ENCODE results near the gene FLVCR1. TPM values are rescaled to one million over a fixed set of nuclear protein-coding genes. Genes with fewer than 3 reads are reported as not detected.
A peak's percentile ranks its signal among the peaks of the same experiment; 100 is the strongest.

FLVCR1 gene
- total RNA-seq, 2 experiments from 2014 or later, result 16.5 to 22.4 TPM

GRCh38 chr1:212945463-212946160 lies 87.5 kb downstream of the FLVCR1 start:
- intact Hi-C loops (cut with micrococcal nuclease; ENCODE audit: unreplicated experiment), result loop anchor here (2.0 kb wide), 1 partner anchor 151 kb away; no protein-coding TSS in a partner anchor
- Histone ChIP-seq H3K4me1 (ENCODE audit: insufficient read depth, low read length, poor library complexity, severe bottlenecking) (peaks cover 83% of the 10 kb centered on the region), H3K9me2 (ENCODE audit: insufficient read depth, low read length) (no peaks in the 10 kb centered on the region), H2AFZ (ENCODE audit: low read length) (peak overlapping the region; percentile 62), H4K20me1 (ENCODE audit: insufficient read depth, low read length) (no peaks in the 10 kb centered on the region), H3K27ac (ENCODE audit: low read depth, low read length, poor library complexity, severe bottlenecking) (peak overlapping the region; percentile 93), H3K4me2 (ENCODE audit: low read length) (peak overlapping the region; percentile 92), H3K9me3 (ENCODE audit: low read length) (peaks cover 9% of the 10 kb centered on the region; the same call in 1 of the 2 replicates), H3K79me2 (ENCODE audit: insufficient read depth, low read depth, low read length) (no peaks in the 10 kb centered on the region), H3K36me3 (ENCODE audit: insufficient read depth, low read length) (no peaks in the 10 kb centered on the region), H3K4me3 (ENCODE audit: low read depth, low read length, poor library complexity, severe bottlenecking) (peak overlapping the region; percentile 53)
- no peak for DNase-seq (ENCODE audit: low spot score)
- CTCF ChIA-PET (ENCODE audit: unreplicated experiment), result no interaction called here
- POLR2A ChIA-PET, result interaction anchor here (1.1 kb wide), 2 partner anchors 69 to 155 kb away, joined by 3 to 4 read pairs; no protein-coding TSS in a partner anchor
- no TSS peak for BruUV-seq (replicated peaks)
- TF ChIP-seq EZH2phosphoT487 (IDR thresholded peaks at IDR 0.05; ENCODE audit: borderline replicate concordance, low read depth, low read length), result no peak

- Histone ChIP-seq H3K4me3 (ENCODE audit: low read depth, low read length, poor library complexity, severe bottlenecking) (peak overlapping the region; percentile 53), H3K36me3 (ENCODE audit: insufficient read depth, low read length) (no peaks in the 10 kb centered on the region), H3K9me3 (ENCODE audit: low read length) (peaks cover 9% of the 10 kb centered on the region; the same call in 1 of the 2 replicates), H3K27ac (ENCODE audit: low read depth, low read length, poor library complexity, severe bottlenecking) (peak overlapping the region; percentile 93), H3K9me2 (ENCODE audit: insufficient read depth, low read length) (no peaks in the 10 kb centered on the region), H3K4me2 (ENCODE audit: low read length) (peak overlapping the region; percentile 92), H3K4me1 (ENCODE audit: insufficient read depth, low read length, poor library complexity, severe bottlenecking) (peaks cover 85% of the 10 kb centered on the region), H4K20me1 (ENCODE audit: insufficient read depth, low read length) (no peaks in the 10 kb centered on the region), H3K79me2 (ENCODE audit: insufficient read depth, low read depth, low read length) (no peaks in the 10 kb centered on the region), H2AFZ (ENCODE audit: low read length) (peak overlapping the region; percentile 62; the same call in 1 of the 2 replicates)
- peak; percentile 73 for DNase-seq (ENCODE audit: low spot score)
- intact Hi-C loops (cut with micrococcal nuclease; ENCODE audit: unreplicated experiment), result no loop called here
- ChIA-PET POLR2A (interaction anchor here (1.1 kb wide), 1 partner anchor 156 kb away, joined by 3 read pairs; no protein-coding TSS in a partner anchor), CTCF (ENCODE audit: unreplicated experiment) (no interaction called here)
- no peak for TF ChIP-seq EZH2phosphoT487 (IDR thresholded peaks at IDR 0.05; ENCODE audit: borderline replicate concordance, low read depth, low read length)
- TF ChIP-seq, protein P1, sequence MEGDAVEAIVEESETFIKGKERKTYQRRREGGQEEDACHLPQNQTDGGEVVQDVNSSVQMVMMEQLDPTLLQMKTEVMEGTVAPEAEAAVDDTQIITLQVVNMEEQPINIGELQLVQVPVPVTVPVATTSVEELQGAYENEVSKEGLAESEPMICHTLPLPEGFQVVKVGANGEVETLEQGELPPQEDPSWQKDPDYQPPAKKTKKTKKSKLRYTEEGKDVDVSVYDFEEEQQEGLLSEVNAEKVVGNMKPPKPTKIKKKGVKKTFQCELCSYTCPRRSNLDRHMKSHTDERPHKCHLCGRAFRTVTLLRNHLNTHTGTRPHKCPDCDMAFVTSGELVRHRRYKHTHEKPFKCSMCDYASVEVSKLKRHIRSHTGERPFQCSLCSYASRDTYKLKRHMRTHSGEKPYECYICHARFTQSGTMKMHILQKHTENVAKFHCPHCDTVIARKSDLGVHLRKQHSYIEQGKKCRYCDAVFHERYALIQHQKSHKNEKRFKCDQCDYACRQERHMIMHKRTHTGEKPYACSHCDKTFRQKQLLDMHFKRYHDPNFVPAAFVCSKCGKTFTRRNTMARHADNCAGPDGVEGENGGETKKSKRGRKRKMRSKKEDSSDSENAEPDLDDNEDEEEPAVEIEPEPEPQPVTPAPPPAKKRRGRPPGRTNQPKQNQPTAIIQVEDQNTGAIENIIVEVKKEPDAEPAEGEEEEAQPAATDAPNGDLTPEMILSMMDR (conservative IDR thresholded peaks at IDR 0.05; ENCODE audit: low read length), result no peak
- no TSS peak for BruUV-seq (replicated peaks)
These were observed 88.8 kb downstream of the FLVCR1 start for GRCh38 chr1:212946872-212947271.

Small RNAs within 50 kb of the gene (small RNA-seq; reads per million reads assigned to genes)
- gene AC104333.1, result not detected
- gene AC104333.2, result not detected

Other genes starting within 250 kb of the FLVCR1 start
- gene ATF3, start 249.5 kb upstream of the FLVCR1 start, total RNA-seq (2014; rRNA removed; shearing (Covaris generic)), result 2.7 and 4.7 TPM in 2 replicates
- 2.9 and 3.7 TPM in 2 replicates for gene ATF3, start 249.5 kb upstream of the FLVCR1 start, total RNA-seq (2022)
- 2.1 and 2.3 TPM in 2 replicates for gene BATF3, start 158.4 kb upstream of the FLVCR1 start, total RNA-seq (2014; rRNA removed; shearing (Covaris generic))
- 3.1 and 4.2 TPM in 2 replicates for gene BATF3, start 158.4 kb upstream of the FLVCR1 start, total RNA-seq (2022)
- gene NSL1, start 66.5 kb upstream of the FLVCR1 start, total RNA-seq (2014; rRNA removed; shearing (Covaris generic)), result 70.9 and 74.9 TPM in 2 replicates
- 66.8 and 71.1 TPM in 2 replicates for gene NSL1, start 66.5 kb upstream of the FLVCR1 start, total RNA-seq (2022)
- 35.4 and 36.1 TPM in 2 replicates for gene TATDN3, start 66.4 kb upstream of the FLVCR1 start, total RNA-seq (2014; rRNA removed; shearing (Covaris generic))
- gene TATDN3, start 66.4 kb upstream of the FLVCR1 start, total RNA-seq (2022), result 52.5 and 54.2 TPM in 2 replicates
- gene SPATA45, start 10.6 kb upstream of the FLVCR1 start, total RNA-seq (2014; rRNA removed; shearing (Covaris generic)), result 0.82 TPM in 1 of 2 replicates, not detected in the other
- 0.74 and 2.0 TPM in 2 replicates for gene SPATA45, start 10.6 kb upstream of the FLVCR1 start, total RNA-seq (2022)
- gene VASH2, start 92.3 kb downstream of the FLVCR1 start, total RNA-seq (2014; rRNA removed; shearing (Covaris generic)), result 3.4 and 7.3 TPM in 2 replicates
- gene VASH2, start 92.3 kb downstream of the FLVCR1 start, total RNA-seq (2022), result 7.4 and 7.5 TPM in 2 replicates
- 24.1 and 40.1 TPM in 2 replicates for gene ANGEL2, start 157.6 kb downstream of the FLVCR1 start, total RNA-seq (2014; rRNA removed; shearing (Covaris generic))
- gene ANGEL2, start 157.6 kb downstream of the FLVCR1 start, total RNA-seq (2022), result 42.7 and 50.8 TPM in 2 replicates
- 5.9 and 10.7 TPM in 2 replicates for gene RPS6KC1, start 193.0 kb downstream of the FLVCR1 start, total RNA-seq (2014; rRNA removed; shearing (Covaris generic))
- gene RPS6KC1, start 193.0 kb downstream of the FLVCR1 start, total RNA-seq (2022), result 7.4 and 9.4 TPM in 2 replicates